Cardiac atrium fibroblast (primary cell): ENCODE data around the gene CFL1. TPM values are rescaled to one million over a fixed set of nuclear protein-coding genes. Genes with fewer than 3 reads are reported as not detected.

ENCODE experiments used
- total RNA-seq: library from RNA; depleted of rRNA; stranded (reverse); fragments of >200 nt; gene quantifications from 2 replicates; pipeline ENCODE4 v1.2.3, GENCODE V29; 2015

Gene CFL1
- 1,265 and 1,321 TPM in 2 replicates for total RNA-seq

DNA sequence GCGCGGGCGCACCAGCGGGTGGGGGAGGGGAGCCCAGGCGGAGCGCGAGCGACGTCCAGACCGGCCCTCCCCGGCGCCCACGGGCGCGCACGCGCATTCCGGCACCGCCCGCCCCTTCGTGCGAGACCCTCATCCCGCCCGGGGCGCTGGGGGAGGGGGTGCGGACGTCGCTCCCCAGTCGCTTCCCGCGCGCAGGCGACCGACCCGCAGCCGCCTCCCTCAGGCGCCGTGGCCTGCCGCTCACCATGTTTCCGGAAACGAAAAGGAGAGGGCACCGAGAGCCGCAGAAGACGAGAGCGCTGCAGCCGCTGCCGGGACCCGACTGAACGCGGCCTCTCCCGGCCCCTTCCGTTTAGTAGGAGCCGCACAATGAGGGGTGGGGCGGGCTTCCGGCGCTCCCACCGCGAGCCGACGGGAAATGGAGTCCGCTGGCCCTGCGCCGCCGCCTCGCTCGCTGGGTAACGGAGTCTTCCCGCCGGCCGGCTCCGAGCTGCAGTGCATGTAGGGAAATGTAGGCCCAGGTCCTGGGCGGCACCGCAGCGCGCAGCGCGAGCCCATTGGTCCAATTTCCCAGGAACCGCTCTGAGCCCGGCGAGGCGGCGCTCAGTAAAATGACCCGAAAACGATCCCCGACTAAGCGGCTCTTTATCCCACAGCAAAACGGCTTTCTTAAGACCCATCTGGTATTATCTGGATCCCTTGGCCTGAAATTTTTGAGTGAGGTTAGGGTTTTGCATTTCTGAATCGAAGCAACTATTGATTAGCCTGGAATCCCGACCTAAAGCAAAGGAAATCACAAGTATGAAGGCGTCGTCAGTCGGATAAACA, at the start of gene CFL1:
CFL1 (minus strand) TSS at position 328 of the 828 bp plus-strand sequence; CDS start at position 247, 81 bp downstream.

DNA sequence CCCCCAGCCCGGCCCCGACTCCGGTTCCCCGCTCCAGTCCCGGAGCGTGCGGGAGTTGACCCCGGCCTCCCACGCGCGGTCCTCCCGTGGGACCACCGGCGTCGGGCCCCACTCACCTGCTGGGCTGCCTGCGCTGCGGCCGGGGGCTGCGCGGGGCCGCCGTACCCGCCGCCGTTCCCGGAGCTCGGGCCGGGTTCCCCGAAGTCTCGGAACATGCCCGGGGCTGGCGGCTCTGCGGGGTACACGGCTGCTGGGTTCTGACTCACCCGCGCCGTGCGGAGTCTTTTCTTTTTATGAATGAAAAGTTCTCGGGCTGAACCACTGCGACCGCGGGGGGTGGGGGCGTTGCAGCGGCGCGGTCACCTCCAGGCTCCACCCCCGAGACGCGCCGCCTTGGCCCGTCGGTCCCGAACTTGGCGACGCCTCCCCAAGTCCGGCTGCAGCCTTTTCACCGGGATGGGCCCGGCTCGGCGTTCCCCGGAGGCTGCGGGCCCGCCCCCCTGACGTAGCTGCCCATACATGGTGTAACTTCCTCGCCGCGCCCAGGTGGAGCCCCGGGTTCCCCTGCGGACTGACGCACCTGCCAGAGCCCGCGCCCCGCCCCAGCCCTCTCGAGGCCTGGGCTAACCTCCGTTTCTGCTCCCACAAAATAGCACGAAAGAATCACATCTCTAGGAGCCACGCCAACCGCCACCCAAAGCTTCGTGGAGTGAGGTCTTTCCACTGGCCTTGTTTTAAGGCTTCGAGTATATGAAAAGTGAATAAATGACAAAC, 42.3 kb upstream of the CFL1 start, which contains the start of gene FOSL1:
FOSL1 (minus strand) TSS at position 264 of the 774 bp plus-strand sequence; CDS start at position 215, 49 bp downstream.

DNA sequence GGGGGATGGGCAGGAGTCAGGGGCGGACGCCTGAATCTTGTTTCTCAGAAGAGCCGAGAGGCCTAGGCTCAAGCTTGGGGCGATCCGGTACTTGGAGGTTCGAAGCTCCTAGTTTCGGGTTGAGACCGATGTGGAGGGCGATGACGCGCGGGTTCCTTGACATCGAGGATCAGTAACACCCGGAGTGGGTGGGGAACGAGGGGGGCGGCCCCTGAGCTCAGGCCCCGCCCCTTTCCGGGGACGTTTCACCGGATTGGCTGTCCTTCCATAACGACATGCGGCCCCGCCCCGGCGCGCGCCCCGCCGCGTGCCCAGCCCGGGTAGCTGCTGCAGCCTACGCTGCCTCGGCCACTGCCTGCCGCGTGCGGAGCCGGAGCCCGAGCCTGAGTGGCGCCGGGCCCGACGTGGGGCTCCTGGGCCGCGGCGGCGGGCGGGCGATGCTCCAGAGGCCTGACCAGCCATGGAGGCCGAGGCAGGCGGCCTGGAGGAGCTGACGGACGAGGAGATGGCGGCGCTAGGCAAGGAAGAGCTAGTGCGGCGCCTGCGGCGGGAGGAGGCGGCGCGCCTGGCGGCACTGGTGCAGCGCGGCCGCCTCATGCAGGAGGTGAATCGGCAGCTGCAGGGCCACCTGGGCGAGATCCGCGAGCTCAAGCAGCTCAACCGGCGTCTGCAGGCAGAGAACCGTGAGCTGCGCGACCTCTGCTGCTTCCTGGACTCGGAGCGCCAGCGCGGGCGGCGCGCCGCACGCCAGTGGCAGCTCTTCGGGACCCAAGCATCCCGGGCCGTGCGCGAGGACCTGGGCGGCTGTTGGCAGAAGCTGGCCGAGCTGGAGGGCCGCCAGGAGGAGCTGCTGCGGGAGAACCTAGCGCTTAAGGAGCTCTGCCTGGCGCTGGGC, 32.6 kb upstream of the CFL1 start, which contains the start of gene CCDC85B:
CCDC85B (plus strand) TSS at position 350 of the 895 bp plus-strand sequence; CDS start at position 461, 111 bp downstream.

DNA sequence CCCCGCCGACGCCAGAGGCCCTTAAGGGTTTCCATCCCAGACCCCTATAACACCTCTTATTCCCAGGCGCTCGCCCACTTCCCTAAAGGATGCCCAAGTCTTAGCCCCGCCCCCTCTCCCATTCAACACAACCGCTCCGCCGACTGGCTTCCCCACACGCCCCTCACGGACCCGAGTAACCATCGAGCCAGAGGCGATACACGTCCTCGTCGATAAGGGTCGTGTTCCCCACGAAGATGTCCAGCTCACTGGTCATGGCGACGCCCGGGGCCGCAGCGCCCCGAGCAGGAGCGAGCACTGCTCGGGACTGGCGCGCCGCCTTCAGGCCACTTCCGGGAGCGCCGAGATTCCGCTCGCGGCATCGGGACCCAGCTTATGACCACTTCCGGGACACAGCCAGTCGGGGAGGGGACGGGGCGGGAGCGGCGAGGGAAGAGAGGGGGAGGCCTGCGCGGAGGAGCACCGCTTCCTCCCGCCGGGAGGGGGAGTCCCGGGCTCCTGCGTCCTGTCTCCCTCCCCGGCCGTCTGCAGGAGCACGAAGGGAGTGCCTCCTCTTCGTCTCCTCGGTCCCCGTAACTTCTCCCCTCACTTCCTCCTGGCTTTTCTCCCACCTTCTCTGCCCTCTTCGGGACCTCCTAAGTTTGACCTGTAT, 30.3 kb upstream of the CFL1 start, which contains the start of gene FIBP:
FIBP (minus strand) TSS at position 309 of the 652 bp plus-strand sequence; CDS start at position 256, 53 bp downstream.

DNA sequence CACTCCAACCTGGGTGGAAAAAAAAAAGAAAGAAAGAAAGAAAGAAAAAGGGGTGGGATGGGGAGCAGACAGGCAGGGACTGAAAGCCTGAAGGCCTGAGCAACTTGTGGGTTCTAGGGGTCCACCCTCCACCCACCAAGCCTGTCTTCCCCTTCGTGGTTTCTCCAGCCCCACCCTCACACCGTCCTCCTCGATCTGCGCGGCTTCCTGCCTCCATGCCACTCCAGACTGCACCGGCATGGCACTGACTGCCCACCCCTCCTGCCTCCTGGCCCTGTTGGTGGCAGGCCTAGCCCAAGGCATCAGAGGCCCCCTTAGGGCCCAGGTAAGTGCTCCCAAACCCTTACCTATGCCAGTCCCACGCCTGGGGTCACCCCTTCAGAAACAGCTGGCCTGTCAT, 21.6 kb upstream of the CFL1 start, which contains the start of gene CTSW:
CTSW (plus strand) TSS at position 221 of the 400 bp plus-strand sequence; CDS start at position 239, 18 bp downstream.

DNA sequence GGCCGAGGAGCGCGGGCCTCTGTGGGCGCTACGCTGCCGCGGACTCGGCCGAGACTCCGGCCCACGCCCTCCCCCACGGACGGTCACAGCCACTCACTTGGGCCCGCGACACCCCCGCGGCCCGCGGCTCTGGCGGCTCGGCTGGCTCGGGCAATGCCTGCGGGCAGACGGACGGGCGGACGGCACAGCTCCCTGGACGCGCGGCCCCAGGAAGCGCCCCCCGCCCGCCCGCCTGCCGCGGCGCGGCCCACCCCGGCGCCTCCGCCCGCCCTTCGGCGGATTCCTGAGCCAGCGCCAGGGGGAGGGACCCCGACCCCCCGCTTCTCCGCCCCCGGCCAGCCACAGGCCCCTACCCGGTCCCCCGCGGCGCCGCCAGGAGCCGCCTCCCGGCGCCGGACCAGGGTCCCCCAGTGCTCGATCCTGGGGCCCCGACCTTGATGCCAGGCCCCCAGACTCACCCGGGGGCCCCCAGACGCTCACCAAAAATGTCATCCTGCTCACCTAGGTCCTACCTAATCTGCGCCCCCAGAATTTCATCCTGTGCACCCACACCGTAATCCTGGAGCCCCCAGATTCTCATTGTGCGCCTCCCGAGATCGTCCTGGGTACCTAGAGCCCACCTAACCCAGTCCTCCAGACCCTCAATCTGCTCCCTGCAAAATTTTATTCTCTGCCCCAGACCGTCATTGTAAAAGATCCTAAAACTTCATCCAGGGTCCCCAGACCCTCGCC, 14.8 kb upstream of the CFL1 start, which contains the start of gene EFEMP2:
EFEMP2 (minus strand) TSS at position 215 of the 732 bp plus-strand sequence. CDS start 446 bp downstream, outside the sequence.

DNA sequence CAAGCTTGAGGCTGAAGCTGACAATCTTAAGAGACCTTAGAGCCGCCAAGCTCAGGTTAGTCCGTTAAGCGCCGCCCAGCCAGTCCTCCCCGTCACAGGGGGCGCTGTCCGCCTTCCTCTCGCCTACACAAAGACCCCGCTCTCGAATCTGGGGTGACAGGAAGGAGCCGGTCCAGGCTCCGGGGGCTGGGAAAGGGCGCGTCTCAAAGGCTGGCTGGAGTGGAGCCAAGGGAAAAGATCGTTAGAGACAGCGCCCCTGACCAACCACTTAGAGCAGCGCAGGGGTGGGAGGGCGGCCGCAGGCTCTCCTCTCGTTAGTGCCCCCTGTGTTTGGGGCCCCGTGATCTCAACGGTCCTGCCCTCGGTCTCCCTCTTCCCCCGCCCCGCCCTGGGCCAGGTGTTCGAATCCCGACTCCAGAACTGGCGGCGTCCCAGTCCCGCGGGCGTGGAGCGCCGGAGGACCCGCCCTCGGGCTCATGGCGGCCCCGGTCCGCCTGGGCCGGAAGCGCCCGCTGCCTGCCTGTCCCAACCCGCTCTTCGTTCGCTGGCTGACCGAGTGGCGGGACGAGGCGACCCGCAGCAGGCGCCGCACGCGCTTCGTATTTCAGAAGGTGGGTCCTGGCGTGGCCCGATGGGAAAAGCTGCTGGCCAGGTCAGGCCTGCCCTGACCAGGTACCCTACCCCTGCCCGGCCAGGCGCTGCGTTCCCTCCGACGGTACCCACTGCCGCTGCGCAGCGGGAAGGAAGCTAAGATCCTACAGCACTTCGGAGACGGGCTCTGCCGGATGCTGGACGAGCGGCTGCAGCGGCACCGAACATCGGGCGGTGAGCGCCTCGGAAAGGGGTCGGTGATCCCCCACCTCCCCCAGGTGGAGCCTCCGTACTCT, 2.5 kb upstream of the CFL1 start, which contains the start of gene MUS81:
MUS81 (plus strand) TSS at position 156 of the 887 bp plus-strand sequence; CDS start at position 477, 321 bp downstream.

DNA sequence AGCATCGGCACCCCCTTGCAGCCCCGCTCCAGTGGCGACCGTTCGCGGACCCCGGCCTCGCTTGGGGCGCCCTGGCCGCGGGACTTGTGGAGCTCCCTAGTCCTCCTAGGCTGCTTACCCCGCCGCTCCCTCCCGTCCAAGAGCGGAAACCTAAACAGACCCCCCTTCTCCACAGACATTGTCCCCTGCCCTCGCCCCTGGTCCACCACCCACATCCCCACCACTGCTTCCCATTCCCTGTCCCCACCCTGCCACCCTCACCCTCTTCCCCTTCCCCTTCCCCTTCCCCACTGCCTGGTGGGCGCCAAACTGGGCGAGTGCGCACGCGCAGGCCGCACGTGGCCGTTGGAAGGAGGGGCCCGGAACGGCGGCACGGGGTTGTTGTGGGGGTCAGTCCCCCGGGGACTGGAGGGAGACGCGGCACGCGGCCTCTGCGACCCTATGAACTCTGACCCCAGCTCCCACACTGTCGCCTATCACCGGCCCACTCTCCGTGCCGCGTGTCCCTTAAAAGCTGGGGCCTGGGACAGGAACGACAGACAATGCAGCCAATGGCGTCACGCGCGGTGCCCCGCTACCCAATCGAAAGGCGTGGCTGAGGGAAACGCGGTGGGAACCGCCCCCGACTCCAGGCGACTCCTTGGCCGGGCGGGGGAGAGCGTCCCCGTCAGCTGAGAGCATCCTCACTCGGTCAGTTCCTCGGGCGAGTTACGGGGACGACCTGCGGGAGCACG, 24.5 kb downstream of the CFL1 start, which contains the start of gene SNX32:
SNX32 (plus strand) TSS at position 667 of the 734 bp plus-strand sequence. CDS start 103 bp downstream, outside the sequence.

Other genes with a start within 250 kb of the CFL1 start
- gene MAP3K11, start 244.0 kb downstream of the CFL1 start, total RNA-seq = 38.1 and 39.9 TPM in 2 replicates
- 27.1 and 30.1 TPM in 2 replicates for gene PCNX3, start 242.4 kb downstream of the CFL1 start, total RNA-seq
- 8.3 and 10.7 TPM in 2 replicates for gene SIPA1, start 220.1 kb downstream of the CFL1 start, total RNA-seq
- gene RELA, start 195.3 kb downstream of the CFL1 start, total RNA-seq = 50.2 and 56.4 TPM in 2 replicates
- gene KAT5, start 145.9 kb downstream of the CFL1 start, total RNA-seq = 23.8 and 33.6 TPM in 2 replicates
- 55.7 and 59.4 TPM in 2 replicates for gene RNASEH2C, start 137.4 kb downstream of the CFL1 start, total RNA-seq
- gene AP5B1, start 77.2 kb downstream of the CFL1 start, total RNA-seq = 11.2 and 14.4 TPM in 2 replicates
- not detected in 2 replicates for gene OVOL1, start 71.1 kb downstream of the CFL1 start, total RNA-seq
- gene SNX32, start 24.2 kb downstream of the CFL1 start, total RNA-seq = 0.32 and 1.3 TPM in 2 replicates
- gene MUS81, start 2.3 kb upstream of the CFL1 start, total RNA-seq = 32.7 and 38.1 TPM in 2 replicates
- 199 and 280 TPM in 2 replicates for gene EFEMP2, start 14.6 kb upstream of the CFL1 start, total RNA-seq
- gene CTSW, start 21.7 kb upstream of the CFL1 start, total RNA-seq = not detected in 2 replicates
- 101 and 125 TPM in 2 replicates for gene FIBP, start 30.3 kb upstream of the CFL1 start, total RNA-seq
- 75.8 and 91.2 TPM in 2 replicates for gene CCDC85B, start 32.5 kb upstream of the CFL1 start, total RNA-seq
- 33.4 and 37.7 TPM in 2 replicates for gene FOSL1, start 42.2 kb upstream of the CFL1 start, total RNA-seq
- gene C11orf68, start 60.9 kb upstream of the CFL1 start, total RNA-seq = 12.3 and 14.6 TPM in 2 replicates
- 122 and 141 TPM in 2 replicates for gene DRAP1, start 61.2 kb upstream of the CFL1 start, total RNA-seq
- gene TSGA10IP, start 87.3 kb upstream of the CFL1 start, total RNA-seq = not detected in 2 replicates
- gene SART1, start 103.6 kb upstream of the CFL1 start, total RNA-seq = 23.3 and 25.5 TPM in 2 replicates
- gene EIF1AD, start 144.0 kb upstream of the CFL1 start, total RNA-seq = 24.9 and 36.8 TPM in 2 replicates
- gene BANF1, start 144.3 kb upstream of the CFL1 start, total RNA-seq = 48.0 and 54.7 TPM in 2 replicates
- 0.32 TPM in 1 of 2 replicates, not detected in the other for gene CST6, start 153.8 kb upstream of the CFL1 start, total RNA-seq
- not detected in 2 replicates for gene CATSPER1, start 168.3 kb upstream of the CFL1 start, total RNA-seq
- gene GAL3ST3, start 191.0 kb upstream of the CFL1 start, total RNA-seq = not detected in 2 replicates
- gene SF3B2, start 194.2 kb upstream of the CFL1 start, total RNA-seq = 103 and 107 TPM in 2 replicates
- 40.3 and 48.8 TPM in 2 replicates for gene PACS1, start 212.1 kb upstream of the CFL1 start, total RNA-seq